ENCODE measurements around the gene KLK14. TPM values are rescaled to one million over a fixed set of nuclear protein-coding genes. Genes with fewer than 3 reads are reported as not detected.

The KLK14 gene
- total RNA-seq (2014; rRNA removed; shearing (Covaris generic)) (not detected in 2 replicates), polyA plus RNA-seq (2016; fragmentation: Nextera tagmentation; extraction: Ambion mirVana) (0.42 and 0.52 TPM in 2 replicates)
- long read RNA-seq, result 0 reads

- TF ChIP-seq NANOG (IDR thresholded peaks at IDR 0.05; ENCODE audit: borderline replicate concordance) (no peak), CREB1 (CRISPR knock-in tag; IDR thresholded peaks at IDR 0.05; ENCODE audit: low read depth) (no peak), ZNF114 (CRISPR knock-in tag; IDR thresholded peaks at IDR 0.05) (no peak), ETS1 (IDR thresholded peaks at IDR 0.05) (no peak), ZNF462 (CRISPR knock-in tag; IDR thresholded peaks at IDR 0.05) (no peak), POLR2AphosphoS5 (IDR thresholded peaks at IDR 0.05; ENCODE audit: low read depth) (no peak)
- Histone ChIP-seq H3K79me2 (replicated peaks; ENCODE audit: insufficient read depth) (no peaks in the 10 kb centered on the region), H3K9me2 (ENCODE audit: insufficient read depth) (no peaks in the 10 kb centered on the region), H3K4me2 (no peak within 1 kb of the TSS), H3K27me3 (ENCODE audit: insufficient read depth) (no peaks in the 10 kb centered on the region), H3K4me1 (ENCODE audit: insufficient read depth) (no peaks in the 10 kb centered on the region), H3F3A (replicated peaks; ENCODE audit: low read depth) (no peaks in the 10 kb centered on the region), H3K36me3 (ENCODE audit: insufficient read depth) (no peaks in the 10 kb centered on the region), H3K4me3 (no peak within 1 kb of the TSS), H2AFZ (no peak within 1 kb of the TSS), H4K20me1 (replicated peaks; ENCODE audit: insufficient read depth) (no peaks in the 10 kb centered on the region), H3K27ac (ENCODE audit: low read depth) (no peak within 1 kb of the TSS)
- H3K4me3 Mint-ChIP-seq, result no peak within 1 kb of the TSS; the same call in 2 of the 3 replicates
- peaks cover 25% of the 10 kb centered on the region for H3K4me1 Mint-ChIP-seq
- ATAC-seq (peak; percentile 45), DNase-seq (ENCODE audit: low spot score) (no peak)
- H3K9me3 Mint-ChIP-seq, result no peaks in the 10 kb centered on the region
- no peak within 1 kb of the TSS for H3K27ac Mint-ChIP-seq
- H3K36me3 Mint-ChIP-seq (ENCODE audit: low read depth), result no peaks in the 10 kb centered on the region; the same call in 2 of the 3 replicates
- H3K27me3 Mint-ChIP-seq (ENCODE audit: insufficient read depth, low read depth, poor library complexity), result peaks cover 27% of the 10 kb centered on the region
These were observed at the start of gene KLK14 for GRCh38 chr19:51082611-51083010. KLK14 (minus strand) TSS chr19:51082887; CDS start chr19:51082614, 273 bp downstream.
